Testis (tissue), 3 donors: ENCODE data around the gene SH2D6. TPM values are rescaled to one million over a fixed set of nuclear protein-coding genes. Genes with fewer than 3 reads are reported as not detected.

Experiments
- DNase-seq: peaks from one replicate; pipeline ENCODE4 v3.0.0-alpha.2; 2019
- H3K27ac ChIP-seq, 2 donors: fragments of 200-600 bp; sonication (generic); one replicate each; pipeline ENCODE4 v1.5.1; 2019
- H3K27me3 ChIP-seq: fragments of 200-600 bp; sonication (generic); one replicate; pipeline ENCODE4 v1.5.1; 2019
- H3K36me3 ChIP-seq: fragments of 200-600 bp; sonication (generic); one replicate; pipeline ENCODE4 v1.5.1; 2017; ENCODE audit warnings: low read depth; ENCODE audit errors: missing control alignments
- H3K4me1 ChIP-seq: fragments of 200-600 bp; sonication (generic); one replicate; pipeline ENCODE4 v1.5.1; 2019
- H3K4me3 ChIP-seq, 2 donors: fragments of 200-600 bp; sonication (generic); one replicate each; pipeline ENCODE4 v1.5.1; 2017 to 2019
- H3K9me3 ChIP-seq: fragments of 200-600 bp; sonication (generic); one replicate; pipeline ENCODE4 v1.5.1; 2017
- CTCF ChIP-seq, 3 experiments: fragments of 450-650 bp in 2 of 3; fragments of 200-600 bp in 1 of 3; sonication (generic) in 1 of 3; IDR thresholded peaks; one replicate each; pipeline ENCODE4 v1.5.1; 2016 to 2019; ENCODE audit warnings: antibody characterized with exemption in 3 of 3, mild to moderate bottlenecking in 2 of 3, moderate library complexity in 1 of 3
- POLR2A ChIP-seq: fragments of 450-650 bp; IDR thresholded peaks from one replicate; pipeline ENCODE4 v1.6.1; 2017; ENCODE audit warnings: antibody characterized with exemption, mild to moderate bottlenecking, moderate library complexity
- WGBS, 2 donors: methylation state at CpG; one replicate each; pipeline ENCODE4 v1.1.5; 2018; 5-methylcytosine and 5-hydroxymethylcytosine counted together
- intact Hi-C: fragments of 100-400 bp; cut with DNase I; formaldehyde crosslinking; loops from one replicate; pipeline ENCODE4 v1.15.1; 2023; ENCODE audit warnings: low total_unique reads
- polyA plus RNA-seq: library from polyadenylated mRNA; stranded (reverse); fragments of 350-450 nt; fragmentation: Illumina TruSeq; extraction: RNeasy Lipid Tissue Mini Kit (QIAGEN cat#74804); gene quantifications from one replicate; pipeline ENCODE4 v1.2.3, GENCODE V29; 2014; ENCODE audit warnings: low read depth, low replicate concordance; ENCODE audit not compliant: insufficient read depth
- total RNA-seq, 2 donors: library from RNA; depleted of rRNA; stranded (reverse); fragments of >200 nt; gene quantifications; one replicate each; pipeline ENCODE4 v1.2.3, GENCODE V29; 2016

Gene SH2D6
- total and polyA plus RNA-seq, 3 donors from 2014 or later, result 11.2 to 15.9 (median 13.6) TPM

GRCh38 chr2:85399183-85399455 lies 19.4 kb upstream of the SH2D6 start:
- intact Hi-C loops, result no loop called here
- peaks cover 16% of the 10 kb centered on the region for H3K4me1 ChIP-seq
- no peak overlapping the region for H3K4me3 ChIP-seq
- no peaks in the 10 kb centered on the region for H3K9me3 ChIP-seq
- no peaks in the 10 kb centered on the region for H3K36me3 ChIP-seq
- DNase-seq, result no peak
- TF ChIP-seq POLR2A (no peak), CTCF (IDR thresholded peaks at IDR 0.05) (no peak)
- 94 to 96% methylated on average over 8 of the region's 8 CpGs for WGBS, 2 donors
- no peak overlapping the region for H3K27ac ChIP-seq
- H3K27me3 ChIP-seq, result no peaks in the 10 kb centered on the region

- intact Hi-C loops, result no loop called here
- Histone ChIP-seq H3K27me3 (no peaks in the 10 kb centered on the region), H3K4me3 (no peak overlapping the region), H3K27ac (no peak overlapping the region), H3K36me3 (no peaks in the 10 kb centered on the region), H3K9me3 (no peaks in the 10 kb centered on the region), H3K4me1 (peaks cover 16% of the 10 kb centered on the region)
- TF ChIP-seq CTCF (IDR thresholded peaks at IDR 0.05) (no peak), POLR2A (no peak)
- no peak for DNase-seq
- WGBS, 2 donors, result 95 to 97% methylated on average over 8 of the region's 8 CpGs
Observed at GRCh38 chr2:85400023-85400422, 18.5 kb upstream of the SH2D6 start.

DNA sequence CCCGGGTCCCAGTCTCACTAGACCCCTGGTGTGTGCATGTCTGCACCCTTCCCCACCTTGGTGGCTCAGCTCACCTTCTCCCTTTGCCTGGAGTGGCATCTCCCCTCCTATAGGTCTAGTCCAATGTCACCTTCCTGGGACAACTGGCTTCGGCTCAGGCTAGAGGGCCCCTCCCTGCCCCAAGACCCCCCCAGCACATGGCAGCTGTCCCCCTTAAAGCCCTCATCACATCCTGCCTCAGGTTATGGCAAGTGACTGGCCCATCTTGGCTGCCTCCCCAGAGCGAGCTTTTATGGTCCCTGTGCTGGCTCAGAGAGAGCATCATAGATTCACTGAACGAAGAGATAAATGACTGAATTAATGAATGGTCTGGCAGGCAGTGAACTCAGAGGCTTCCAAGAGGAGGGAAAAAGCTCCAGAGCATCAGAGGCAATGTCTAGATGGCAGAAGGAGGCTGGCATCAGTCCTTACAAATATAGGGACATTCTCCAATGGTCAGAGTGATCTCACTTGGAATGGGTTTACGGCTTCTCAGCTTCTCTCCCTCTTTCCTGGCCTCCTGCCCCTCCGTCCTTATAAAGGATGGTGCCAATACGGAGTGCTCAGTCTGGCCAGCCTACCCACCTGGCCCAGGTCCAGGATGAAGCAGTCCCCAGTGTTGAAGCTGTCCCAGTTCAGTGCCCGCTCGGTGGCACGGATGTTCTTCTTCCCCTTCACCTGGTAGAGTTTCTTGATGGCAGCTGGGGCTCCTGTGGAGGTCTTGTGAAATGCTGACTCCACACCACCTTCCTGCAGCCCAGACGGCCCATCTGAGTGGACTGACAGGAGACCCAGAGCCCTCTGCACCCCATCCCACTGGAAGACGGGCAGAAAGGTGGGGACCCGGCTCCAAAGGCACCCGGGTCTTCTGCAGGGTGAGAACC lies 17.7 kb upstream of the SH2D6 start:
- TF ChIP-seq POLR2A (no peak), CTCF (IDR thresholded peaks at IDR 0.05) (no peak)
- peaks cover 16% of the 10 kb centered on the region for H3K4me1 ChIP-seq
- intact Hi-C loops, result no loop called here
- H3K27me3 ChIP-seq, result no peaks in the 10 kb centered on the region
- H3K9me3 ChIP-seq, result no peaks in the 10 kb centered on the region
- 83 to 85% methylated on average over 9 to 14 of the region's 14 CpGs for WGBS, 2 donors
- no peaks in the 10 kb centered on the region for H3K36me3 ChIP-seq
- H3K4me3 ChIP-seq, result no peak overlapping the region
- no peak for DNase-seq
- H3K27ac ChIP-seq, result no peak overlapping the region

- intact Hi-C loops, result no loop called here
- Histone ChIP-seq H3K4me3 (no peak overlapping the region), H3K9me3 (no peaks in the 10 kb centered on the region), H3K36me3 (no peaks in the 10 kb centered on the region), H3K4me1 (peaks cover 12% of the 10 kb centered on the region), H3K27me3 (no peaks in the 10 kb centered on the region), H3K27ac (no peak overlapping the region)
- no peak for DNase-seq
- WGBS, 2 donors, result 88 to 98% methylated on average over 4 to 7 of the region's 7 CpGs
- TF ChIP-seq POLR2A, result no peak
- no peak for TF ChIP-seq CTCF (IDR thresholded peaks at IDR 0.05)
Observed at GRCh38 chr2:85401464-85401805, 17.1 kb upstream of the SH2D6 start.

GRCh38 chr2:85401844-85402243 lies 16.7 kb upstream of the SH2D6 start:
- Histone ChIP-seq H3K27me3 (no peaks in the 10 kb centered on the region), H3K4me1 (peaks cover 8% of the 10 kb centered on the region), H3K9me3 (no peaks in the 10 kb centered on the region), H3K4me3 (no peak overlapping the region), H3K36me3 (no peaks in the 10 kb centered on the region), H3K27ac (no peak overlapping the region)
- intact Hi-C loops, result no loop called here
- 92 to 95% methylated on average over 7 to 8 of the region's 8 CpGs for WGBS, 2 donors
- DNase-seq, result no peak
- TF ChIP-seq CTCF (IDR thresholded peaks at IDR 0.05), result no peak
- TF ChIP-seq POLR2A, result no peak
